Frontal cortex (tissue), 4 donors: ENCODE data around the gene ANKRD13B. TPM values are rescaled to one million over a fixed set of nuclear protein-coding genes. Genes with fewer than 3 reads are reported as not detected.

Experiments
- DNase-seq, 2 donors: peaks; one replicate each; pipeline ENCODE4 v3.0.0; 2012; ENCODE audit warnings: low spot score in 2 of 2
- FAIRE-seq: peaks from 2 replicates; lab custom pipeline; 2012; peaks lifted over from hg19 to GRCh38; lab: Jason Lieb, UNC
- total RNA-seq: library from RNA; depleted of rRNA; stranded (reverse); fragments of >200 nt; gene quantifications from one replicate; pipeline ENCODE4 v1.2.3, GENCODE V29; 2014
- donor health status: control.
- donor health status: control.
- donor health status: control.

ANKRD13B gene
- total RNA-seq, 1 donor from 2014 or later, result 19.6 TPM

DNA sequence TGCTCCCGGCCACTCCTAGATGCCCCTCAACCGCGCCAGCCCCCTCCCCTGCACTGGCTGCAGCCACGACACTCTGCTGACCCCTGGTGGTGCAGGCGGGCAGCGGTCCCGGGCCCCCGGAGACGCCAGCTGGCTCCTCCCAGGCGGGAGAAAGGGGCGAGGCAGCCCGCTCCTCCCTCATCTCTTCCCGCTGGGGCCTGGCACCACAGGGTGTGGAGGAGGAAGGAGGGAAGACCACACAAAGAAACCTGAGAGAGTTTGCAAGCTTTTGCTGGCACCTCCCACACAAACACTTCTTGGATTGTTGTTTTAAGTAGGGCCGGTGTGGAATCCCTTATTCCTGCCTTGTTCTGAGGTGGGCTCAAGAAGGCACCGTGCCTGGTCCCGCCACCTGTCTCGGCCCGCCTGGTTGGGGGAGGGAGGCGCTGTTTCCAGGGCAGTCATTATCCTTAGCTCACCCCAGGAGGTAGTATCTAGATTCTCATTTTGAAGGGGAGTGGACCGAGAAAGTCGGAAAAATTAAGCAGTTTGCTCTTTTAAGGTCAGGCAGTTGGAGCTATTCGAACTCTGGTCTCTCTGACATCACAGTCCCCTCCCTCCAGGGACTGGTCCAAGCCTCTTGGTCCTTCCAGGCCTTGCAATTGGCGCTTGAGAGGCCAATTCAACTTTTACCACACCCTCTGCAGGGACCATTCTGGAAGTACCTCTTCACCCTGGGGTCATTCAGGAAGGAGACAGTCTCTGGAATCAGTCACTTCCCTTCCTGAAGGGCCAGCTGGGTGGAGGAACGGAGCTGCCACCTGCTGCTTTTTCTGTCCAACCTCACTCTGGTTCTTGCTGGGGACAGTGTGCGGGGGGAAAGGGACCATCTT lies 959 bp upstream of the ANKRD13B start:
- DNase-seq (peak; percentile 89 to 91), FAIRE-seq (no peak)

DNA sequence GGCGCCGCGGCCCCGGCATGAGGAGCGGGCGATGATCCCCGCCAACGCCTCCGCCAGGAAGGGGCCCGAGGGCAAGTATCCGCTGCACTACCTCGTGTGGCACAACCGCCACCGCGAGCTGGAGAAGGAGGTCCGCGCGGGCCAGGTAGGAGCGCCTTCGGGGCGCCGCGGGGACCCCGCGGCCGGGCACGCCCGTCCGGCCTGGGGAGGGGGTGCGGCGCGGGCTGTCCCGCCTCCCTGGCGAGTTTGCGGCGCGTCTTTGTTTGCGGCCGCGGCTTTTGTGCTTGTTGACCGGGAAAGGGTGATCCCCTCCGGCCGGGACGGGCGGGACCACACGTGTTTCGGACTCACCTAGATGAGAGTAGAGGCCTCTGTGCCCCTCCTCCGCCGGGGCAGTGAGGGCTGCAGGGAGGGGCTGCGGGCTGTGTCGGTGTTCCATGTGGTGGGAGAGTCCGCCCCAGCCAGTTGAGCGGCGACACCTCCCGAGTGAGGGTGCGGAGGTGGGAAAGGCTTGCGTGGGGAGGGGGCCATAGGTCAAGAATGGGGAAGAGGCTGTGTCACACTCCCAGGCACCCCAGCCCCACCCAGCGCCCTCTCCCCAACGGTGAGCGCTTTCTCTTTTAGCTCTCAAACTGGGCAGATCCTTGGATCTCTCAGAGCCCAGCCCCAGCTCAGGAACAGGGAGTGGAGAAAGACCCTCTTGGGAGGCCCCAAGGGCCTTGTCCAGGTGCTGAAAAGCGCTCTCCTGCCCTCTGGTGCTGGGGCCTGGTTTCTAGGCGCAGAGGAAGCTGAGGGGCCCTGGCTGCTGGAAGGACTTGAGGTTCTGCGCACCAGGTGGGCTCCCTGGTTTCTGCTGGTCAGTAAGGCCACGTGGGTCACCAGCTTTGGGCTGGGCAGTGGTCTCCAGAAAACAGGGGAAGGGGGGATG lies 923 bp downstream of the ANKRD13B start:
- DNase-seq (no peak), FAIRE-seq (no peak)

DNA sequence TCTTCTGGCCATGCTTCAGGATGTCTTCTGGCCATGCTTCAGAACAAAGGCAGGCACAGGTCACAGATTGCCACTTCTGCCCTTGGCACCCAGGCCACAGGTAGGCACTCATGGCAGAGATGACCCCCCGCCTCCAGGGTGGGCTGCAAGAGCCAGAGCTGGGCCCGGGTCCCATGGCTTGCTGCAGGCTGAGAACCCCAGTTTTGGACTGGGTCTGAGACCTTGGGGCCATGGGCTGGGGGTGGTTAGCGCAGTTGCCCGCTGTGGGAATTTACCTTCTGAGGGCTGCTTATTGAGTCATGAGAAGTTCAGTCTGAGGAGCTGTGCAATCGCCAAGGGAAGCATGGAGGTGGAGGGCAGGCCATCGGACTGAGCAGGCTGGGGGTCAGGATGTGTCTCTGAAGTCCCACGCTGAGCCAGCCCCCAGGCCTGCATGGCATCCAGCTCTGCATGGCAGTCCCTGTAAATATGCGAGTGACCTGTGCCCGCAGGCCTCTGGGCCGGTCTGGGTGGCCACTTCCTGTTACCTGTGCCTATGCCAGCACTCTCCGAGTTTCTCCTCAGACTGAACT lies 1.7 kb downstream of the ANKRD13B start:
- FAIRE-seq (no peak), DNase-seq (no peak)

GRCh38 chr17:29595107-29595942 lies 2.4 kb downstream of the ANKRD13B start:
- DNase-seq (no peak), FAIRE-seq (no peak)

DNA sequence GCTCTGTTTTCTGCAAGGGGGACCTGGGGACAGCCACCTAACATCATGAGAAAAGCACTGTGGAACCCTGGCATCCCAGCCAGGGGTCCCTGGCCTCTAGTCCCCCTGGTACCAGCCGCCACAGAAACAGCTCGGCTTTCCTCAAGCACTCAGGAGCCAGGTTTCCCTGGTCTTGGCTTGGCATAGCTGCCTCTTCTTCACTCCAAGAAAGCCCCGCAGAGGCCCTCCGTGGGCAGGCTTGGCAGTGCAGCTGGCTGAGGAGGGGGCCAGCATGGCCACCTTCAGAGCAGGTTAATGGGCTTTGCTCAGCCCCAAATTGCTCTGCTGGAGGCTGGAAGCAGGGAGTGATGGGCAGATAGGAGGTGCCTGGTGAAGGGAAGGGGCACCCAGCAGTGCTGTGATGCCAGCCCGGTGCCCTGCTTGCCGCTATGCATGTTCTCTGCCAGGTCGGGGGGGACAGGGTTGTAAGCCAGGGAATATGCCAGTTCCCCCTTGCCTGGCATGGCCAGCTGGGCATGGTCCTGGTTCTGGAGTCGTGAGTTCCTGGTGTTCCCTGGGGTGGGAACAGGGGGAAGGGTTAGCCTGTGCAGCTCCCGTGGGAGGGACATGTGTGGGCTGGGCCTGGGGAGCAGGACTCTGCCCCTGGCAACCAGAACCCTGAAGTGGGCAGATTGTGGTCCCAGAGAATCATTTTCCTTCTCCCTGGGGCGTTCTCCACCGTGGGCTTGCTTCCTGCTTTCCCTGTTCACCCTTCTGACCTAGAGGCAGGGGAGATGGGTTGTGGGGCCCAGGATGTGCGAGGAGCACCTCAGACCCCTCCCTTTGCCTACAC lies 3.2 kb downstream of the ANKRD13B start:
- no peak for DNase-seq
- FAIRE-seq, result no peak

DNA sequence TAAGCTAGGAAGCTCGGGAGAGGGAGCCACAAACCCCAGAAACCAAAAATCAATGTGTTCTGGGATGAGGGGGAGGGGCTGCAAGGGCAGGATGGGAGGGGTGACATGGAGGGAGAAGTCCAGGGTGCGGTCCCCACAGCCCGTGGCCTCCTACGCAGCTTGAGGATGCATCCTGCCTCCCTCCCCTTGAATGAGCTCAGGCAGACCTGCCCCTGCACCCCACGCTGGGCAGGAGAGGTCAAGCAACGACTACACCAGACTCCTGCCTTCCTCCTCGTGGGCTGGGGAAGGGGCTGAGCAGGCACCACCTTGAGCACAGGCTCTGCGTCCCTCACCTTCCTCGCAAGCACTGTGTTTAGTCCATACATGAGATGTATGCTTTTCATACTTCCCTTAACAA lies 3.9 kb downstream of the ANKRD13B start:
- FAIRE-seq (no peak), DNase-seq (no peak)

DNA sequence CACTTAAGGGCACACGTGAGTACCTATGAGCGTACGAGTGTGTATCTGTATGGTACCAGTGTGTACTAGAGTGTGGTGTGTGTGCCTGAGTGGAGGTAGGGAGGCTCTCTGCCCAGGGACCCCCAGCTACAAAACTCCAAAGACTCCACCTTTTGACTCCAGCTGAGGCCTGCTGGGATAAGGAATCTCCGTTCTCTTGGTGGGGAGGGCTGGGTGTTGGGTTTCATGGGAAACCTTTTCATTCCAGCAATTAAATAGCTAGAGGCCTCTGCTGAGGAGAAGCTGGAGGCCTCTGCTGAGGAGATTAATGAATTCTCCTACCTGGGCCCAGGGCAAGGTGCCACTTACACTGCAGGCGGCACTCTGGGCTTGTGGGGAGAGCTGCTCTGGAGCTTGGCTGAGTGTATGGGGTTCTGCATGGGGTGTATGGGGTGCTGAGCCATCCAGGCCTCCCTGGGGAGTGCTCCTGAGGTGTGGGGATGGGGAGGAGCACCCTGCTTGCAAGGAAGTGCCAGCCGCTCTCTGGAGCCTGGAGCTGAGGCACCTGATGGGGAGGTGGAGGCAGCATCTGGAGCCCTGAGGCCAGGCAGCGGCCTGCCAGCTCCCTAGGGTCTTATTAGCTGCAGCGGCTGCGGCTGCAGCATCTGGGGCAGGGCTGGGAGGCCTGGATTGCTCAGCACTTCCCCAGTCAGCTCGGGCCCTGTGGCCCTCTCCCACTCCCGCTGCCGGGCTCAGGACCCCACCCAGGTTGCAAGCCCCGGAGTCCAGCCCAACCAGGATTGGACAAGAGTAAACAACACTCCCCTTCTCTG lies 4.6 kb downstream of the ANKRD13B start:
- no peak for FAIRE-seq
- no peak for DNase-seq

- no peak for DNase-seq
Measured at GRCh38 chr17:29603109-29603674, 10.3 kb downstream of the ANKRD13B start.

GRCh38 chr17:29607557-29608195 lies 14.7 kb downstream of the ANKRD13B start:
- DNase-seq (no peak), FAIRE-seq (no peak)

More at GRCh38 chr17:29603109-29603674, 10.3 kb downstream of the ANKRD13B start:
- no peak for FAIRE-seq

DNA sequence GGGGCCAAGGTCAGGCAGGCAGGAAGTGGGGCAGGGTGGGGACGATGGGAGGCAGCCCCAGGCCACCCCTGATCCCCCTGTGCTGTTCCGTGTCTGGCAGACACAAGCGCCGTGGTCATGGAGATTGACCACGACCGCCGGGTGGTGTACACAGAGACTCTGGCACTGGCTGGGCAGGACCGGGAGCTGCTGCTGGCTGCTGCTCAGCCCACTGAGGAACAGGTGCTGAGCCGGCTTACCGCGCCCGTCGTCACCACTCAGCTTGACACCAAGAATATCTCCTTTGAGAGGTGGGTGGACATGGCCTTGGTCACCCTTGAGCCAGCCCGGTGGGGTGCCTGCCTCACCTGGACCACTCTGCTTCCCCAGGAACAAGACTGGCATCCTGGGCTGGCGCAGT lies 16.1 kb downstream of the ANKRD13B start:
- FAIRE-seq, result no peak

DNA sequence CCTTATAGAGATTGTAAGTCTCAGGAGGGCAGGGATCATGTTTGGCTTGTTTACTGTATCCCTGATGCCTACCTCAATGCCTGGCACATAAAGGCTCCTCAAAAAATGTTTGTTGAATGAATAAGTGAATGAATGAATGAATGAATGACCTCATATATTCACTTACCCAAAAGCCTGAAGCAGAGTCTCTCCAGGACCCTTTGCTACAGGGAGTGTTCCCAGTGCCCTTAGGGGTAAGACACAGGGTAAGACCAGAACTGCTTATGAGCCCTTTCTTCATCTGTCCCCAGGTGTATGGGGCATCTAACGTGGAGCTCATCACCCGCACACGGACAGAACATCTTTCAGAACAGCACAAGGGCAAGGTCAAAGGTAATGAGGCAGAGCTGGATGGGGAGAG lies 17.5 kb downstream of the ANKRD13B start:
- FAIRE-seq, result no peak
- DNase-seq, result no peak

More for the DNA sequence above, 16.1 kb downstream of the ANKRD13B start:
- DNase-seq, result no peak

- DNase-seq, result no peak
- no peak for FAIRE-seq
Measured at GRCh38 chr17:29611351-29612093, 18.6 kb downstream of the ANKRD13B start.

GRCh38 chr17:29612094-29612403 lies 19.1 kb downstream of the ANKRD13B start:
- DNase-seq (no peak), FAIRE-seq (no peak)

DNA sequence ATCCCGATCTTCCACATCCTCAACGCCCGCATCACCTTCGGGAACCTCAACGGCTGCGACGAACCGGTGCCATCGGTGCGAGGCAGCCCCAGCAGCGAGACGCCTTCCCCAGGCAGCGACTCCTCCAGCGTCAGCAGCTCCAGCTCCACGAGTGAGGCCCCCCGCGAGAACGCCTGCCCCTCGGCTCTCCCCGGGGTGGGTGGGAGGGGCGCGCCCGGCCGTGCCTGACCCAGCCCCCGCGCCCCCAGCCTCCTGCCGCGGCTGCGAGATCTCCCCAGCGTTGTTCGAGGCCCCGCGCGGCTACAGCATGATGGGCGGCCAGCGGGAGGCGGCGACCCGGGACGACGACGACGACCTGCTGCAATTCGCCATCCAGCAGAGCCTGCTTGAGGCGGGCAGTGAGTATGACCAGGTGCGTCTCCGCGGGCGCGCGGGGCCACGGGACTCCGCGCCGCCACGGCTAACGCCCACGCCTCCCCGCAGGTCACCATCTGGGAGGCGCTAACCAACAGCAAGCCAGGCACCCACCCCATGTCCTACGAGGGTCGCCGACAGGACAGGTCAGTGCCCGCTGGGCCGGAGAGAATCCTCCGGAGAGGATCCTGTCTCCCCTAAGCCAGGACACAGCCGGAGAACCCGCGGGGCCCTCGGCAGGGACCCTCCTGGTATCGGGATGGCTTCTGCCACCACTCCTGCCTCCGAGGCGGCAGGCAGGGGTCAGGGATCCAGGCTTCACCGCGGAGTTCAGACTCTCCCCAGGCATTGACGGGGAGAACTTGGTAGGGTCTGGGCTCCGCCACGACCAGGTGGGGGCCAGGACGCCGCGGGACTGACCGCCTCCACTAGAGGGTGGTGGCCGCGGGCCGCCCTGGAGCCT lies 19.7 kb downstream of the ANKRD13B start:
- no peak for FAIRE-seq
- DNase-seq, result no peak

GRCh38 chr17:29613352-29613837 lies 20.5 kb downstream of the ANKRD13B start:
- DNase-seq, result peak; percentile 82 to 86
- FAIRE-seq, result no peak
